ENCODE measurements around the gene SMARCD3. TPM values are rescaled to one million over a fixed set of nuclear protein-coding genes. Genes with fewer than 3 reads are reported as not detected.

The SMARCD3 gene
- polyA plus RNA-seq, 3 donors, result 52.6 to 58.6 (median 54.5) TPM

DNA sequence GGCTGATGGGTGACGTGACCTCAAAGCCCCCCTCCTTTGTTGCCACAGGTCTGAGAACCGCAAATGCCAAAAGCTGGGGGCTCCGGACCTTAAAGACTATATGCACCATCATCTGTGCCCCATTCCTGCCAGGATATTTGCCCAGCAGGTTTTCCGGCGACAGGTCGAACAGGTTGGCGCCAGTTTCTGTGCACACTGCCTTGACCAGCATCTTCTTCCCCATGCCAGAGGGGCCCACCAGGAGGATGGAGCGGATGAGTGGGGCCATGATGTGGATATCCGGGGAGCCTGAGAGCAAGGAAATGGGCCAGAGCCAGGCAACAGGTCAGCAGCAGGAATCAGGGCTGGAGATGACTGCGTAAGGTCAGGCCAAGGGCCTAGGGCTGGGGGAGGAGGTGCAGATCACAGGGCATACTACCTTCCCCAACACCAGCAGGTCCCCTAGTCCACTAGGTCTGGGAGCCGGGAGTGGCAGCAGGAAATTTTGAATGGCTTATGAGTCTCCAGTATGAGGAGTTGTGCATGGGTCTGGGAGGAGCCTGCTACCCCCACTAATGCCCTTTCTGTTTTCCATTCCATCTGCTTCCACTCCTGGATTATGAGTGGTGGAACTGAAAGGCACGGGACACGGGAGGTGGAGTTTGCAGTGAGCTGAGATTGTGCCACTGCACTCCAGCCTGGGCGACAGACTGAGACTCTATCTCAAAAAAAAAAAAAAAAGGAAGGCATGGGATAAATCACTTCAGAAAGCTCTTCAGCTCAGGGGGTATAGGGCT is 55.1 kb downstream of the SMARCD3 start:
- DNase-seq (ENCODE audit: low read depth in 3 of 3, low spot score in 2 of 3), result no peak

DNA sequence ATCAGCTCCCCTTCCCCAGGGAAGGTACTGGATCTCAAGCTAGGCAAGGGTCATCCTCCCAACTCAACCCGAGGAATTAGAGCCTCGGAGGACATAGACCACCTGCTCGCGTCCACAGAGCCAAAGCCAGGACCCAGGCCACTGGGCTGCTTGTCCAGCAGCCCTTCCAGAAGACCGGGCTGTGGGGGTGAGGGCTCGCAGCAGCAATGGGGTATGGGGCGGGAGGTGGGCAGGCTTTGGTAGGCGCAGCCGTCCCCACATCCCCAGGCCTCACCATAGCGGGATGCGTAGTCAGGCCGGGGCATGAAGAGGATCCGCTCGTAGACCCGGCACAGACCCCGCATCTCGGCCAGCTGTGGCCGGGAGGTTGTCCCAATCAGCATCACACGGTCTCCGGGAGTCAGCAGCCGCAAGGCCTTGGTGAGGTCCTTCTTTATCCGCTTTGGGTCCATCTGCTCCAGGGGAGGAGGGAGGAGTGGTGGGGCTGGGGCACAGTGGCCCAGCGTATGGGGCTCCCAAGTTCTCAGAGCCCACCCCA is 56.4 kb downstream of the SMARCD3 start:
- no peak for DNase-seq (ENCODE audit: low read depth in 3 of 3, low spot score in 2 of 3)

DNA sequence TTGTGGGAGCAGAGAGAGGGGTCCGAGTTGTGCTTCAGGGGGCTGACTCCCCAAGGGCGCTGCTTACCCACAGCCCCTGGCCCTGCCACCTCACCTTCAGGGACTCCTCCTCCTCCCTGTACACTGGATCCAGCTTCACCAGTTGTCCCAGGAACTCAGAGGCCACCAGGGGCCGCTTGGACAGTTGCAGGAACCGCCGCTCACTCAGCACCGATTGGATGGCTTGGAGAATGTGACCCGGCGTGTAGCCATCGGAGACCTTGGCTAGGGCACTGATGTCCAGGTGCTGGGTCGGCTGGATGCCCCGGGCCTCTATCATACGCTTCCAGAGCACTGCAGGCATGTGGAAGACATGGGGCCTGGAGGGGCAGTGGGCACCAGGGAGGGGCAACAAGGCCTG is 57.0 kb downstream of the SMARCD3 start:
- DNase-seq (ENCODE audit: low read depth in 3 of 3, low spot score in 2 of 3), result no peak

DNA sequence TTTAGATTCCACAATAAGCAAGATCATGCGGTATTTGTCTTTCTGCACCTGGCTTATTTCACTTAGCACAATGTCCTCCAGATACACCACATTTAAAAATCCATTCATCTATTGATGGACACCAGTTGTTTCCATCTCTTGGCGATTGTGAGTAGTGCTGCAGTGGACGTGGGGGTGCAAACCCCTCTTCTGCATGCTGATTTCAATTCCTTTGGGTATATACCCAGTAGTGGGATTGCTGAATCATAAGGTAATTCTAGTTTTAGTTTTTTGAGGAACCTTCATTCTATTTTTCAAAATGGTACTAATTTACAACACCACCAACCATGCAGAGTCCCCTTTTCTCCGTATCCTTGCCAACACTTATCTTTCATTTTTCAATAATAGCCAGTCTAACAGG is 59.5 kb downstream of the SMARCD3 start:
- no peak for DNase-seq (ENCODE audit: low read depth in 3 of 3, low spot score in 2 of 3)

Other genes with a start within 250 kb of the SMARCD3 start
- 1 to 10 TPM in 2 of 3 donors, under 1 TPM in 1; 0.99 to 2.3 (median 2.2) TPM for gene ATG9B, start 224.2 kb downstream of the SMARCD3 start, polyA plus RNA-seq (ENCODE audit: insufficient read length in 3 of 3)
- gene ABCB8, start 220.2 kb downstream of the SMARCD3 start, polyA plus RNA-seq (ENCODE audit: insufficient read length in 3 of 3), result 10 to 100 TPM; 15.2 to 18.4 (median 15.5) TPM
- 1 to 10 TPM; 1.1 to 2.4 (median 1.2) TPM for gene ASIC3, start 200.2 kb downstream of the SMARCD3 start, polyA plus RNA-seq (ENCODE audit: insufficient read length in 3 of 3)
- gene CDK5, start 190.8 kb downstream of the SMARCD3 start, polyA plus RNA-seq (ENCODE audit: insufficient read length in 3 of 3), result 10 to 100 TPM; 15.1 to 19.3 (median 17.1) TPM
- 10 to 100 TPM; 70.5 to 87.7 (median 73.5) TPM for gene SLC4A2, start 189.1 kb downstream of the SMARCD3 start, polyA plus RNA-seq (ENCODE audit: insufficient read length in 3 of 3)
- 10 to 100 TPM; 44.2 to 50.8 (median 44.9) TPM for gene FASTK, start 167.9 kb downstream of the SMARCD3 start, polyA plus RNA-seq (ENCODE audit: insufficient read length in 3 of 3)
- 10 to 100 TPM; 21.1 to 26.4 (median 21.4) TPM for gene TMUB1, start 165.2 kb downstream of the SMARCD3 start, polyA plus RNA-seq (ENCODE audit: insufficient read length in 3 of 3)
- 10 to 100 TPM; 54.3 to 61.2 (median 60.2) TPM for gene AGAP3, start 162.2 kb downstream of the SMARCD3 start, polyA plus RNA-seq (ENCODE audit: insufficient read length in 3 of 3)
- gene GBX1, start 81.0 kb downstream of the SMARCD3 start, polyA plus RNA-seq (ENCODE audit: insufficient read length in 3 of 3), result under 1 TPM in 2 of 3 donors, not detected in 1; 0.14 to 0.18 TPM
- gene ASB10, start 61.4 kb downstream of the SMARCD3 start, polyA plus RNA-seq (ENCODE audit: insufficient read length in 3 of 3), result not detected
- not detected for gene H2BK1, start 38.2 kb downstream of the SMARCD3 start, polyA plus RNA-seq (ENCODE audit: insufficient read length in 3 of 3)
- gene ABCF2, start 21.5 kb downstream of the SMARCD3 start, polyA plus RNA-seq (ENCODE audit: insufficient read length in 3 of 3), result 10 to 100 TPM; 23.3 to 24.8 (median 24.3) TPM
- gene CHPF2, start 16.2 kb downstream of the SMARCD3 start, polyA plus RNA-seq (ENCODE audit: insufficient read length in 3 of 3), result 10 to 100 TPM; 20.4 to 22.6 (median 21.4) TPM
- gene NUB1, start 93.1 kb upstream of the SMARCD3 start, polyA plus RNA-seq (ENCODE audit: insufficient read length in 3 of 3), result 10 to 100 TPM; 80.3 to 97.9 (median 86.6) TPM
- gene WDR86, start 161.3 kb upstream of the SMARCD3 start, polyA plus RNA-seq (ENCODE audit: insufficient read length in 3 of 3), result 10 to 100 TPM; 20.4 to 23.6 (median 21.1) TPM
- 1 to 10 TPM; 1.7 to 2.2 (median 2.1) TPM for gene CRYGN, start 191.4 kb upstream of the SMARCD3 start, polyA plus RNA-seq (ENCODE audit: insufficient read length in 3 of 3)

Data from right renal cortex interstitium (tissue), 3 donors.